ENCODE results near the gene ZNF580. TPM values are rescaled to one million over a fixed set of nuclear protein-coding genes. Genes with fewer than 3 reads are reported as not detected.
A peak's percentile ranks its signal among the peaks of the same experiment; 100 is the strongest.

Gene ZNF580
- polyA plus RNA-seq, 1 donor (not counting 4 experiments of a cell fraction or from before 2014, with no cell fraction given), result 3.0 TPM

GRCh38 chr19:55678121-55678671, 37.4 kb downstream of the ZNF580 start:
- Histone ChIP-seq H3K27ac (ENCODE audit: control insufficient read depth, insufficient read depth, low read length) (peak overlapping the region; percentile 85), H3K9me1 (ENCODE audit: control insufficient read depth, extremely low read depth, insufficient read depth, low read length) (no peaks in the 10 kb centered on the region), H3K79me2 (ENCODE audit: control insufficient read depth, insufficient read depth, low read length) (peaks cover 80% of the 10 kb centered on the region), H3K4me1 (ENCODE audit: control insufficient read depth, extremely low read depth, insufficient read depth, low read length) (peaks cover 31% of the 10 kb centered on the region), H3K9me3 (ENCODE audit: control insufficient read depth, low read depth, low read length) (no peaks in the 10 kb centered on the region), H3K9ac (ENCODE audit: control insufficient read depth, extremely low read depth, insufficient read depth, low read length) (no peak overlapping the region), H3K4me3 (ENCODE audit: control insufficient read depth in 2 of 3, extremely low read depth in 1 of 3, insufficient read depth in 2 of 3, low read depth in 1 of 3, low read length in 3 of 3) (no peak overlapping the region), H3K36me3 (ENCODE audit: control insufficient read depth in 2 of 2, extremely low read depth in 1 of 2, insufficient read depth in 2 of 2, low read length in 2 of 2) (peaks cover 32 to 38% of the 10 kb centered on the region in 2 experiments), H4K20me1 (ENCODE audit: control insufficient read depth, extremely low read depth, insufficient read depth, low read length) (peaks cover 6% of the 10 kb centered on the region), H3K4me2 (ENCODE audit: control insufficient read depth, extremely low read depth, insufficient read depth, low read depth, low read length) (no peak overlapping the region), H2AFZ (ENCODE audit: control insufficient read depth, low read length) (no peak overlapping the region), H3K27me3 (ENCODE audit: control insufficient read depth, extremely low read depth, insufficient read depth, low read length) (no peaks in the 10 kb centered on the region)
- FAIRE-seq (no peak), DNase-seq (ENCODE audit: low read depth, low spot score) (no peak)
- no peak for TF ChIP-seq EZH2 (IDR thresholded peaks at IDR 0.05; ENCODE audit: low read length)
- no peak for TF ChIP-seq CTCF (optimal IDR thresholded peaks at IDR 0.05 in 1 of 3, IDR thresholded peaks at IDR 0.05 in 1 of 3, conservative IDR thresholded peaks at IDR 0.05 in 1 of 3; ENCODE audit: extremely low read depth in 1 of 3, insufficient read depth in 2 of 3, low read length in 3 of 3)
- dilution Hi-C loops (cut with MboI; ENCODE audit: extremely low pct_ligation_motif_present, low sequenced_read_pairs), result no loop called here

- no peaks in the 10 kb centered on the region for H3K27me3 ChIP-seq (ENCODE audit: control insufficient read depth, extremely low read depth, insufficient read depth, low read length)
- no peak overlapping the region for H3K9ac ChIP-seq (ENCODE audit: control insufficient read depth, extremely low read depth, insufficient read depth, low read length)
- H2AFZ ChIP-seq (ENCODE audit: control insufficient read depth, low read length), result no peak overlapping the region
- FAIRE-seq (no peak), DNase-seq (ENCODE audit: low read depth, low spot score) (no peak)
- H3K9me3 ChIP-seq (ENCODE audit: control insufficient read depth, low read depth, low read length), result no peaks in the 10 kb centered on the region
- peak overlapping the region; percentile 10 for H3K27ac ChIP-seq (ENCODE audit: control insufficient read depth, insufficient read depth, low read length)
- no peak overlapping the region for H3K4me3 ChIP-seq (ENCODE audit: control insufficient read depth in 2 of 3, extremely low read depth in 1 of 3, insufficient read depth in 2 of 3, low read depth in 1 of 3, low read length in 3 of 3)
- H3K4me2 ChIP-seq (ENCODE audit: control insufficient read depth, extremely low read depth, insufficient read depth, low read depth, low read length), result peak overlapping the region; percentile 12
- peaks cover 31% of the 10 kb centered on the region for H3K4me1 ChIP-seq (ENCODE audit: control insufficient read depth, extremely low read depth, insufficient read depth, low read length)
- H4K20me1 ChIP-seq (ENCODE audit: control insufficient read depth, extremely low read depth, insufficient read depth, low read length), result peaks cover 10% of the 10 kb centered on the region
- H3K36me3 ChIP-seq (ENCODE audit: control insufficient read depth in 2 of 2, extremely low read depth in 1 of 2, insufficient read depth in 2 of 2, low read length in 2 of 2), result peaks cover 32 to 48% of the 10 kb centered on the region in 2 experiments
- TF ChIP-seq CTCF (optimal IDR thresholded peaks at IDR 0.05 in 1 of 3, IDR thresholded peaks at IDR 0.05 in 1 of 3, conservative IDR thresholded peaks at IDR 0.05 in 1 of 3; ENCODE audit: extremely low read depth in 1 of 3, insufficient read depth in 2 of 3, low read length in 3 of 3), result no peak
- TF ChIP-seq EZH2 (IDR thresholded peaks at IDR 0.05; ENCODE audit: low read length), result no peak
- no peaks in the 10 kb centered on the region for H3K9me1 ChIP-seq (ENCODE audit: control insufficient read depth, extremely low read depth, insufficient read depth, low read length)
- H3K79me2 ChIP-seq (ENCODE audit: control insufficient read depth, insufficient read depth, low read length), result peaks cover 85% of the 10 kb centered on the region
- dilution Hi-C loops (cut with MboI; ENCODE audit: extremely low pct_ligation_motif_present, low sequenced_read_pairs), result no loop called here
These were observed 38.8 kb downstream of the ZNF580 start for GRCh38 chr19:55679343-55680257.
